Measurements from ENCODE around the gene ARHGAP9. TPM values are rescaled to one million over a fixed set of nuclear protein-coding genes. Genes with fewer than 3 reads are reported as not detected.

The ARHGAP9 gene
- total and polyA plus RNA-seq, 2 of the 8 experiments (the other 6 are each of a cell fraction or from before 2014, with no cell fraction given), result 3.2 to 6.0 TPM

- H4K20me1 ChIP-seq (replicated peaks in 1 of 2; ENCODE audit: control insufficient read depth in 1 of 2, insufficient read depth in 2 of 2, low read length in 2 of 2), result peaks cover 0 to 1% of the 10 kb centered on the region in 2 experiments
- ChIA-PET POLR2A (ENCODE audit: partially characterized antibody) (interaction anchor here (0.7 to 13.2 kb wide), 20 partner anchors 8 to 199 kb away, joined by 3 to 168 read pairs (median 4); partner anchors contain the start of genes INHBE and SHMT2), CTCF (ENCODE audit: partially characterized antibody) (interaction anchor here (0.9 to 2.9 kb wide), 8 partner anchors 13 to 86 kb away, joined by 3 to 16 read pairs (median 3); no protein-coding TSS in a partner anchor)
- H2BK15ac ChIP-seq (ENCODE audit: low read length), result peak overlapping the region; percentile 67; the same call in 1 of the 2 replicates
- H3K27me3 ChIP-seq (replicated peaks in 1 of 4; ENCODE audit: control insufficient read depth in 3 of 4, extremely low read depth in 1 of 4, insufficient read depth in 3 of 4, low read length in 3 of 4), result no peaks in the 10 kb centered on the region
- no peaks in the 10 kb centered on the region for H3K9me3 ChIP-seq (ENCODE audit: insufficient read depth in 2 of 2, low read depth in 1 of 2, low read length in 1 of 2)
- H4K5ac ChIP-seq (ENCODE audit: insufficient read length, low read depth, low read length), result no peak overlapping the region
- TF ChIP-seq ATF2 (IDR thresholded peaks at IDR 0.05; ENCODE audit: low read length) (no peak), SIN3A (conservative IDR thresholded peaks at IDR 0.05 in 1 of 2, IDR thresholded peaks at IDR 0.05 in 1 of 2; ENCODE audit: low read depth in 1 of 2, low read length in 2 of 2) (peak in 1 of 2 experiments; percentile 68; a peak in 2 of 4 replicates)
- peak overlapping the region; percentile 55 to 73 (median 70) for H3K4me3 ChIP-seq (ENCODE audit: extremely low read depth in 1 of 4, insufficient read depth in 2 of 4, low read depth in 3 of 4, low read length in 4 of 4)
- H4K8ac ChIP-seq (ENCODE audit: extremely low read depth, insufficient read depth, low read length), result no peak overlapping the region
- H3K79me2 ChIP-seq (ENCODE audit: control insufficient read depth in 1 of 2, insufficient read depth in 2 of 2, low read length in 2 of 2), result peaks cover 0 to 14% of the 10 kb centered on the region in 2 experiments; a peak in 2 of 4 replicates
- H2BK12ac ChIP-seq (ENCODE audit: low read depth, low read length), result peak overlapping the region; percentile 83; the same call in 1 of the 2 replicates
- H3K56ac ChIP-seq (replicated peaks; ENCODE audit: insufficient read length, low read depth, low read length), result no peak overlapping the region
- 0 out of 2 replicates have a peak overlapping the region, but pooled peaks have one; percentile 40 for H2BK5ac ChIP-seq (ENCODE audit: low read depth, low read length)
- H3K23me2 ChIP-seq (ENCODE audit: low read depth, low read length), result peaks cover 3% of the 10 kb centered on the region; the same call in 1 of the 2 replicates
- H4K91ac ChIP-seq (replicated peaks; ENCODE audit: insufficient read length, low read length), result no peak overlapping the region
- DNase-seq (ENCODE audit: low read depth in 1 of 2, low spot score in 2 of 2) (no peak), FAIRE-seq (no peak)
- H2AFZ ChIP-seq (ENCODE audit: low read length), result no peak overlapping the region
- H3K36me3 ChIP-seq (ENCODE audit: control insufficient read depth in 2 of 4, insufficient read depth in 4 of 4, low read length in 3 of 4), result no peaks in the 10 kb centered on the region
- peaks cover 3% of the 10 kb centered on the region for H3K79me1 ChIP-seq (ENCODE audit: low read depth, low read length)
- H2AK5ac ChIP-seq (ENCODE audit: low read depth, low read length), result peak overlapping the region; percentile 94
- H3K23ac ChIP-seq (ENCODE audit: insufficient read length), result no peak overlapping the region
- no peak overlapping the region for H3K18ac ChIP-seq (ENCODE audit: extremely low read depth, low read length)
- H3K14ac ChIP-seq (ENCODE audit: insufficient read length), result no peak overlapping the region
- H3K9ac ChIP-seq (replicated peaks in 1 of 4; ENCODE audit: extremely low read depth in 1 of 4, low read depth in 3 of 4, low read length in 3 of 4), result peak overlapping the region; percentile 46 to 97 (median 56); a peak in 4 of 7 replicates
- 0 out of 2 replicates have a peak overlapping the region, but pooled peaks have one; percentile 81 for H3K27ac ChIP-seq (ENCODE audit: low read depth, low read length)
- H2BK120ac ChIP-seq (replicated peaks; ENCODE audit: low read depth, low read length), result no peak overlapping the region
- peak overlapping the region; percentile 59 to 91 for H3K4me2 ChIP-seq (ENCODE audit: insufficient read depth in 1 of 2, low read depth in 2 of 2, low read length in 2 of 2)
- H3K4me1 ChIP-seq (replicated peaks in 1 of 4; ENCODE audit: control insufficient read depth in 3 of 4, insufficient read depth in 4 of 4, low read length in 3 of 4), result peaks cover 0 to 5% (median 2%) of the 10 kb centered on the region in 4 experiments; a peak in 5 of 7 replicates
- 51% methylated on average over 9 of the region's 9 CpGs; no CpG with 5 or more reads in 1 of the 2 experiments for WGBS, 2 experiments (ENCODE audit: extremely low coverage in 1 of 2, insufficient coverage in 1 of 2, insufficient read length in 1 of 2, insufficient replicate concordance in 2 of 2, low coverage in 1 of 2, low lambda C conversion rate in 2 of 2, missing lambda C conversion rate in 1 of 2)
- no peak overlapping the region for H2BK20ac ChIP-seq (ENCODE audit: low read length)
- no peak overlapping the region for H3K4ac ChIP-seq (replicated peaks; ENCODE audit: insufficient read length, low read depth, low read length)
These were observed 50.1 kb downstream of the ARHGAP9 start for GRCh38 chr12:57429473-57430111.

Measured in H1 (cell line).